ENCODE results near the gene C20orf141.
"Not testable (repeated sequence)": the region's sequence is repeated elsewhere in the genome, so short reads cannot be mapped to it uniquely, and the experiment has no call there.

The C20orf141 gene

DNA sequence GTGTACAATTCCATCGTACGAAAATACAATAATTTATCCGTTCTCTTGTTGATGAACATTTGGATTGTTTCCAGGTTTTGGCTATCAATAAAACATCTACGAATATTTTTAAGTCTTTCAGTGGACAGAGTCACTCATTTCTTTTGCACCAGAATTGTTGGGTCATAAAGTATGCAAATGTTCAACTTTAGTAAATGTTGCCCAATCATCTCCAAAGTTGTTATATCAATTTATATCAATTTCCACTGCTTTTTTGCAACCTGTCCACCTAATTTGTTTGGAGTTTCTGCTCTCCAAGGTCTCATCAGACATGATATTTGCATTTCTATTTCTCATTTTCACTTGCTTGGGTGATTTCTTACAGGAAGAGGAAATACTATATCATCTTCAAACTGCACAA is 11.9 kb downstream of the C20orf141 start:
- H3K4me3 ChIP-seq (ENCODE audit: low read depth in 1 of 2, low read length in 2 of 2): no peak overlapping the region
- peaks cover 5% of the 10 kb centered on the region for H3K27me3 ChIP-seq (ENCODE audit: low read depth, low read length)
- no peaks in the 10 kb centered on the region for H3K4me1 ChIP-seq (ENCODE audit: control insufficient read depth in 1 of 2, insufficient read depth in 2 of 2, low read length in 2 of 2)
- H3K36me3 ChIP-seq (ENCODE audit: control insufficient read depth in 1 of 2, insufficient read depth in 2 of 2, low read length in 2 of 2): no peaks in the 10 kb centered on the region
- H3K27ac ChIP-seq (ENCODE audit: low read length): no peak overlapping the region
- H3K9me3 ChIP-seq (ENCODE audit: control insufficient read depth in 1 of 2, low read length in 2 of 2): no peaks in the 10 kb centered on the region

DNA sequence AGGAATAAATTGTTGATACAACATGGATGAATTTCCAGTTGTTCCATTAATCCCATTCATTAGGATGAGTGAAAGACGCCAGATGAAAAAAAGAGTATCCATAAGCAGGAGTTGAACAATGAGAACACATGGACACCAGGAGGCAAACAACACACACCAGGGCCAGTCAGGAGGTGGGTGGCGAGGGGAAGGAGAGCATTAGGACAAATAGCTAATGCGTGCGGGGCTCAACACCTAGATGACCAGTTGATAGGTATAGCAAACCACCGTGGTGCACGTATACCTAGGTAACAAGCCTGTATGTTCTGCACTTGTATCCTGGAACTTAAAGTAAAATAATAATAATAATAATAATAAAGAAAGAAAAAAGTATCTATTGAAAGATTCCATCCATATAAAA is 14.6 kb downstream of the C20orf141 start:
- Histone ChIP-seq H3K27ac (ENCODE audit: low read length) (no peak overlapping the region), H3K9me3 (ENCODE audit: control insufficient read depth in 1 of 2, low read length in 2 of 2) (no peaks in the 10 kb centered on the region), H3K36me3 (ENCODE audit: control insufficient read depth in 1 of 2, insufficient read depth in 2 of 2, low read length in 2 of 2) (no peaks in the 10 kb centered on the region), H3K4me1 (ENCODE audit: control insufficient read depth in 1 of 2, insufficient read depth in 2 of 2, low read length in 2 of 2) (no peaks in the 10 kb centered on the region), H3K4me3 (ENCODE audit: low read depth in 1 of 2, low read length in 2 of 2) (no peak overlapping the region), H3K27me3 (ENCODE audit: low read depth, low read length) (peaks cover 5% of the 10 kb centered on the region)

- not testable (repeated sequence) for H3K36me3 ChIP-seq (ENCODE audit: control insufficient read depth in 1 of 2, insufficient read depth in 2 of 2, low read length in 2 of 2)
These were observed 16.4 kb downstream of the C20orf141 start for GRCh38 chr20:2831206-2831605.

GRCh38 chr20:2833761-2834160 is 19.0 kb downstream of the C20orf141 start:
- Histone ChIP-seq H3K27ac (ENCODE audit: low read length) (no peak overlapping the region), H3K27me3 (ENCODE audit: low read depth, low read length) (peaks cover 5% of the 10 kb centered on the region), H3K4me3 (ENCODE audit: low read depth in 1 of 2, low read length in 2 of 2) (no peak overlapping the region), H3K9me3 (ENCODE audit: control insufficient read depth in 1 of 2, low read length in 2 of 2) (no peaks in the 10 kb centered on the region), H3K36me3 (ENCODE audit: control insufficient read depth in 1 of 2, insufficient read depth in 2 of 2, low read length in 2 of 2) (peaks cover 5 to 7% of the 10 kb centered on the region in 2 donors), H3K4me1 (ENCODE audit: control insufficient read depth in 1 of 2, insufficient read depth in 2 of 2, low read length in 2 of 2) (no peaks in the 10 kb centered on the region)

More at GRCh38 chr20:2831206-2831605, 16.4 kb downstream of the C20orf141 start:
- not testable (repeated sequence) for H3K9me3 ChIP-seq (ENCODE audit: control insufficient read depth in 1 of 2, low read length in 2 of 2); H3K4me3 ChIP-seq (ENCODE audit: low read depth in 1 of 2, low read length in 2 of 2); H3K27ac ChIP-seq (ENCODE audit: low read length); H3K27me3 ChIP-seq (ENCODE audit: low read depth, low read length); H3K4me1 ChIP-seq (ENCODE audit: control insufficient read depth in 1 of 2, insufficient read depth in 2 of 2, low read length in 2 of 2)

- Histone ChIP-seq H3K27ac (ENCODE audit: low read length) (no peak overlapping the region), H3K9me3 (ENCODE audit: control insufficient read depth in 1 of 2, low read length in 2 of 2) (no peaks in the 10 kb centered on the region), H3K4me1 (ENCODE audit: control insufficient read depth in 1 of 2, insufficient read depth in 2 of 2, low read length in 2 of 2) (peaks cover 0 to under 1% of the 10 kb centered on the region in 2 donors), H3K27me3 (ENCODE audit: low read depth, low read length) (no peaks in the 10 kb centered on the region), H3K36me3 (ENCODE audit: control insufficient read depth in 1 of 2, insufficient read depth in 2 of 2, low read length in 2 of 2) (peaks cover 5 to 7% of the 10 kb centered on the region in 2 donors), H3K4me3 (ENCODE audit: low read depth in 1 of 2, low read length in 2 of 2) (no peak overlapping the region)
These were observed 19.8 kb downstream of the C20orf141 start for GRCh38 chr20:2834401-2835110.

DNA sequence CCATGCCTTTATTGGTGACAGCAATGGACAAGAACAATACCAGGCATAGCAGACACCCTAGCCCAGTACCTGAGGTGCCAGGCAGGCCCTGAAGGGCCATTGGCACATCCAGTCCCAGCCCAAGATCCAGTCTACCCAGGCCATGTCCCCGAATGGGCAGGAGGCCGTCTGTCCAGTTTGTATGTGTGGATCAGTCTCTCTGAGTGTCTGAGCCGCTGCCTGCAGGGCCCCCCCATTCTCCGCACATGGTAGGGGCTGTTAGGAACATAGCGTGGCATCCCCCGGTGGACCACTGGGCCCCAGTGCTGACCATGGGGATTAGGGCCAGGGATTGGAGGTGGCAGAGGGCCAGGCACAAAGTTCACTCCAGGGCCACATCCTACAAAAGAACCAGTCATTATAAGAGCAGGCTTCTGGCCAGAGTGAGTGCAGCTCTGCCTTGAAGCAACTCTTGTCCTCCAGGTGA is 20.6 kb downstream of the C20orf141 start:
- H3K27ac ChIP-seq (ENCODE audit: low read length): no peak overlapping the region
- peaks cover 5 to 7% of the 10 kb centered on the region in 2 donors for H3K36me3 ChIP-seq (ENCODE audit: control insufficient read depth in 1 of 2, insufficient read depth in 2 of 2, low read length in 2 of 2)
- no peak overlapping the region for H3K4me3 ChIP-seq (ENCODE audit: low read depth in 1 of 2, low read length in 2 of 2)
- H3K27me3 ChIP-seq (ENCODE audit: low read depth, low read length): no peaks in the 10 kb centered on the region
- H3K9me3 ChIP-seq (ENCODE audit: control insufficient read depth in 1 of 2, low read length in 2 of 2): no peaks in the 10 kb centered on the region
- H3K4me1 ChIP-seq (ENCODE audit: control insufficient read depth in 1 of 2, insufficient read depth in 2 of 2, low read length in 2 of 2): peaks cover 0 to 6% of the 10 kb centered on the region in 2 donors

DNA sequence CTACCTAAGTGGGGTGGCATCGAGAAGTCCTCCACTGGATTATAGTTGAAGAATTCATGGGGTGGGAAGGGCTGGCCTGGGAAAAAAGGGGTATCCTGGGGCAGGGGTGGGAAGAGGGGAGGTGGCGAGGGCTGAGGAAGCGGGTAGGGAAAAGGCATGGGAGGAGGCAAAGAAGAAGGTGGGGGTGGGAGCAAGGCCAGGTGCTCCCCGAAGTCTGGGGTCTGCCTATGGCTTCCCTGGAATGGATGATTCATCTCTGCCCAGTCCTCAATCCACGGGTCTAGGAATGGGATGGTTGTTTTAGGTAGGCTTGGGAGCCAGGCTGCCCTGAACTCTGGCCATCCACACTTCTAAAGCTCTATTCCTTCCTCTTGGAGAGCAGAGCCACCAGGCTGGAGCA is 21.2 kb downstream of the C20orf141 start:
- Histone ChIP-seq H3K27ac (ENCODE audit: low read length) (no peak overlapping the region), H3K9me3 (ENCODE audit: control insufficient read depth in 1 of 2, low read length in 2 of 2) (no peaks in the 10 kb centered on the region), H3K36me3 (ENCODE audit: control insufficient read depth in 1 of 2, insufficient read depth in 2 of 2, low read length in 2 of 2) (peaks cover 5 to 7% of the 10 kb centered on the region in 2 donors), H3K27me3 (ENCODE audit: low read depth, low read length) (no peaks in the 10 kb centered on the region), H3K4me1 (ENCODE audit: control insufficient read depth in 1 of 2, insufficient read depth in 2 of 2, low read length in 2 of 2) (peaks cover 0 to 6% of the 10 kb centered on the region in 2 donors), H3K4me3 (ENCODE audit: low read depth in 1 of 2, low read length in 2 of 2) (no peak overlapping the region)

DNA sequence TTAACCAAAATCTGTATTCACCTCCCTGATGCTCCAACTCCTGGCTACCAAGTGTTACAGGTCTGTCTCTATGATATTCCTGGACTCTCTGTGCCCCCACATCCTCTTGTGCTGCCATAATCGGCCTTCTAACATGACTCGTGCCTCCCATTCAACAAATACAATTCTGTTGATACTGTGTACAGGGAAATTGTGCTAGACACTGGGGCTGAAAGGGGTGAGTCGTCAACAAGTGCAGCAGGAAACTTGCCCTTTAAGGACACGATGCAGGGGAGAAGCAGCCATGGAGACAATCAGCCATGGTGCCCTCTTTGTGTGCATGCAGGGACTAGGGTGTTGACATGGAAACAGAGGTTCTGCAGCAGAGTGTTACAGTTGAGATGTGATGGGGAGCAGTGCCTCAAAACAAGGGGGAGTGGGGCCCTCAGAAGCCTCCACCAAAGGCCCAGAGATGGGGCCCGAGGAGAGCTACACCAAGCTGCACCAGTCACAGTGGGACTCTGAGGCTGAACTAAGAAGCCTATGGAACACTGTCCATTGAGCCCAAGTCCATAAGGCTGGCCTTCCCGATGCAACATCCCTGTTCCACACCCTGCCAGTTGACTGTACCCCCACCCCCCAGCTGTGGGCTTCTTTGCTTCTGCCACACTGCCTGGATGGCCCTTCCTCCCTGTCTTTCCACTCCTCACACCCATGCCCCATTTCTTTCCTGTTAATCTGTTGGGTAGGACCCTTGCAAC is 22.6 kb downstream of the C20orf141 start:
- no peak overlapping the region for H3K27ac ChIP-seq (ENCODE audit: low read length)
- H3K4me3 ChIP-seq (ENCODE audit: low read depth in 1 of 2, low read length in 2 of 2): no peak overlapping the region
- peaks cover 4 to 13% of the 10 kb centered on the region in 2 donors for H3K4me1 ChIP-seq (ENCODE audit: control insufficient read depth in 1 of 2, insufficient read depth in 2 of 2, low read length in 2 of 2)
- peaks cover 5 to 7% of the 10 kb centered on the region in 2 donors for H3K36me3 ChIP-seq (ENCODE audit: control insufficient read depth in 1 of 2, insufficient read depth in 2 of 2, low read length in 2 of 2)
- H3K27me3 ChIP-seq (ENCODE audit: low read depth, low read length): no peaks in the 10 kb centered on the region
- no peaks in the 10 kb centered on the region for H3K9me3 ChIP-seq (ENCODE audit: control insufficient read depth in 1 of 2, low read length in 2 of 2)

GRCh38 chr20:2838170-2838797 is 23.5 kb downstream of the C20orf141 start:
- H3K9me3 ChIP-seq (ENCODE audit: control insufficient read depth in 1 of 2, low read length in 2 of 2): no peaks in the 10 kb centered on the region
- H3K27me3 ChIP-seq (ENCODE audit: low read depth, low read length): no peaks in the 10 kb centered on the region
- peaks cover 4 to 13% of the 10 kb centered on the region in 2 donors for H3K4me1 ChIP-seq (ENCODE audit: control insufficient read depth in 1 of 2, insufficient read depth in 2 of 2, low read length in 2 of 2)
- peaks cover 5 to 7% of the 10 kb centered on the region in 2 donors for H3K36me3 ChIP-seq (ENCODE audit: control insufficient read depth in 1 of 2, insufficient read depth in 2 of 2, low read length in 2 of 2)
- H3K27ac ChIP-seq (ENCODE audit: low read length): no peak overlapping the region
- no peak overlapping the region for H3K4me3 ChIP-seq (ENCODE audit: low read depth in 1 of 2, low read length in 2 of 2)

DNA sequence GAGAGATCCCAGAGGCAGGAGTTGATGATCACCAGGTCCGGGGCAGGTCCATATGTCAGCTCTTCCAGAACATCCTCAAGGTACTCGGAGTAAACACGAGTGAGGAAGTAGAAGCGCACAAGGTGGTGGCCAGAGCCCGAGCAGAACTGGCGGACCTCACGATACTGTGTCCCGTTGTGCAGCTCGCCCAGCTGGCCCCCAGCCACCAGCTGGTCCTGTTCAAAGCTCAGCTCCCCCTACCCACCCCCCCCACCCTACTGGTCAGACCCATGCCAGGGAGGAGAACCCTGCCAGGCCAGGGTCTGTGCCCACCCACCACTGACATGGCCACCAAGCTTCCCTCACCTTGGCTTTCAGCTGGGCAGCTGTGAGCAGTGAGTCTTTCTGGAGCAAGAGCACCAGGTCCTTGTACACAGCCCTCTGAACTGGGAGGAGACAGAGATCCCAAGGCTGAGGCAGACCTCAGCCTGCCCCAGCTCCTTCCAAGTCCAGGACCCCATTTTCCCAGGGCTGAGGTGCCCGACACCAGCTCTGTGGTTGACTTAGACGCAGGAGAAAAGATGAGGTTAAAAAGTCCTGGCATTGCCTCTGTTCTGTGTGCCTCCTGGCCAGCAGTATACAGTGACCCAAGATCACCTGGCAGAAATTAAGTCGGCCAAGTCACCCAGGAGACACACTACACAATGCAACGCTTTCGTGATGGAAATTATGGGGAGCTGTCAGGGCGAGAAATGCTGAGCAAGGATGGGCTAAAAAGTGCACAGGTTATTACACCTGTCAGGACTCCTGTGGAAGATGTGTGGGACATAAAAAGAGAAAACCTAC is 24.3 kb downstream of the C20orf141 start:
- peaks cover 4 to 13% of the 10 kb centered on the region in 2 donors for H3K4me1 ChIP-seq (ENCODE audit: control insufficient read depth in 1 of 2, insufficient read depth in 2 of 2, low read length in 2 of 2)
- H3K4me3 ChIP-seq (ENCODE audit: low read depth in 1 of 2, low read length in 2 of 2): peak overlapping the region; percentile 67 to 91

More for the DNA sequence above, 24.3 kb downstream of the C20orf141 start:
- no peak overlapping the region for H3K27ac ChIP-seq (ENCODE audit: low read length)
- no peaks in the 10 kb centered on the region for H3K27me3 ChIP-seq (ENCODE audit: low read depth, low read length)
- no peaks in the 10 kb centered on the region for H3K9me3 ChIP-seq (ENCODE audit: control insufficient read depth in 1 of 2, low read length in 2 of 2)
- peaks cover 5 to 7% of the 10 kb centered on the region in 2 donors for H3K36me3 ChIP-seq (ENCODE audit: control insufficient read depth in 1 of 2, insufficient read depth in 2 of 2, low read length in 2 of 2)
